Natural killer cell treated with Interleukin-12 subunit alpha and Interleukin-12 subunit beta and Interleukin-15 and Interleukin-18, amount 100 ng/mL, for 72 hours (primary cell): ENCODE data around the gene CLIP1. TPM values are rescaled to one million over a fixed set of nuclear protein-coding genes. Genes with fewer than 3 reads are reported as not detected.

ENCODE experiments used
- ATAC-seq, 2 donors: fragments of 150-1000 bp; cut with Tn5 transposase in 1 of 2; sonication (Bioruptor Pico), chemical (Tn5 transposase) in 1 of 2; 2 replicates each; pipeline ENCODE4 v1.10.0; 2021
- DNase-seq: peaks from one replicate; pipeline ENCODE4 v3.0.0; 2022; ENCODE audit warnings: low spot score
- H3K27ac Mint-ChIP-seq, 2 donors: 1 replicate in 1 of 2; 2 replicates in 1 of 2; pipeline ENCODE4 v1.8.0; 2022; ENCODE audit warnings: mixed read lengths in 2 of 2, mild to moderate bottlenecking in 1 of 2, moderate library complexity in 1 of 2
- H3K27me3 Mint-ChIP-seq, 2 donors: 1 replicate in 1 of 2; 2 replicates in 1 of 2; pipeline ENCODE4 v1.8.0; 2022; ENCODE audit warnings: mixed read lengths in 2 of 2
- H3K36me3 Mint-ChIP-seq: one replicate; pipeline ENCODE4 v1.8.0; 2022; ENCODE audit warnings: mixed read lengths
- H3K4me1 Mint-ChIP-seq, 2 donors: 1 replicate in 1 of 2; 2 replicates in 1 of 2; pipeline ENCODE4 v1.8.0; 2022; ENCODE audit warnings: low read depth in 2 of 2, mixed read lengths in 2 of 2, mild to moderate bottlenecking in 1 of 2
- H3K4me3 Mint-ChIP-seq: one replicate; pipeline ENCODE4 v1.8.0; 2022; ENCODE audit warnings: mixed read lengths
- H3K9me3 Mint-ChIP-seq: 2 replicates; pipeline ENCODE4 v1.8.0; 2022; ENCODE audit warnings: mixed read lengths
- total RNA-seq, 2 donors: library from RNA; stranded (reverse); gene quantifications; one replicate each; pipeline ENCODE4 v1.2.3, GENCODE V29; 2022

The CLIP1 gene
- total RNA-seq, 2 donors from 2014 or later, result 75.4 to 108 TPM

DNA sequence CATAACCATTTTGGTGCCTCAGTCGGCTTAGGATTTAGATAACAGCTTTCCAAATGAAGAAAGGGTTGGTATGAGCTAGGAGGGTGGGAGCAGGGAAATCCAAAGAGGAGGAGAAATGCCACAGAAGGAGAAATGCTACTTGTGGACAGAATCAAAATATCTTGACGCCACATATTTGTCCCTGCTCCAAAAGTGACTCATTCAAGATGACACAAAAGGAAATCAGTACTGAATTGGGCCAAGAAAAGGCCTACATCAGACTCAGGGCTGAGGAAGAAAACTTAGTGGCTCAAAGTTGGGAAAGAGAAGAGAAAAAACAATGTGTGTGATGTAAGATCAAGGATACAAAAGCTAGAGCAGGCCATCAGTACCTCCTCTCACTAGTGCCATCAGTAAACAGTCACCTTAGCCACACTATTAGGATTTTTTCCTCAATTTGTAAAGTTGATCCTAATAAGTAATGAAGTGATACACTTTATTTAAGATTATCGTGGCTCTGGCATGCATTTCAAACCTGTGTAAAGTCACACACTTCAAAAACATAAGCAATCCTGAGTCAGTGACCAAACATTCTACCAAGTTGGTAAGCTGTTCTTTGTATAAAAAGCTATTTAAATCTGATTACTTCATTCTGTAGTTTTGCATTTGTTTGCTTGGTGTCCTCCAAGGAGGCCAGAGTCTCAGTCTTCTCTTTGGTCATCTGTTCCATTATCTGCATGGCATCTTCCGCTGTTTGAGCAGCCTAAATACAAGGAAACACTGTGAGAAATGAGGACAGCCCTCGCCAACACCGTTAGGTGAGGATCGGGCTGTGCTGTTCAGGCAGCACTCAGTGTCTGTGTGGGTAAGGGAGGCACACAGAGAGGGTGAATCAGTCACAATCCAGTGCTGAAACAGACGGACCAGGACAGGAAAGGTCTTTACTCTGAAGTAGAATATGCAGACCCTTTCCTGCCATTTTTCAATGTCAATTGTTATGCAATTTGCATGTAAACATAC is 103.6 kb downstream of the CLIP1 start:
- ATAC-seq, result no peak
- no peak for DNase-seq
- H3K9me3 Mint-ChIP-seq, result no peaks in the 10 kb centered on the region
- no peak overlapping the region for H3K27ac Mint-ChIP-seq
- no peaks in the 10 kb centered on the region for H3K4me1 Mint-ChIP-seq
- H3K27me3 Mint-ChIP-seq, result no peaks in the 10 kb centered on the region
- no peak overlapping the region for H3K4me3 Mint-ChIP-seq
- H3K36me3 Mint-ChIP-seq, result peaks cover 24% of the 10 kb centered on the region

DNA sequence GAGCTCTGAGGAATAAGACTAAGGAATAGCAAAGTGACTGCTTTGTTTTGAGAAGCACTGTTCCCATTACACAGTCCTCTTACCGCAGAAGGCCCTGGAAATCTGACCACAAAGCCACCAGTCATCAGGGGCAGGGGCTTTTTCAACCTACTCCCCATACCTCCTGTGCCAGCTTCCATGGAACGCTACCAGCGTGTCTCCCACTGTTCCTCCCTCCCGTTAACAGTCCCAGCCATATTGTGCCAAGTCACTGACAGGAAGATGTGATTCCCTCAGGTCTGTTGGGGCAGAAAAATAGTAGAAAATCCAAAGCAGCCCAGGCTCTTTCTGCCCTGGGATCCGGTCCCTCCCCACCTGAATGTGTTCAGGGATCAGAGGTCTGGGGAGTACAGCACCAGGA is 109.5 kb downstream of the CLIP1 start:
- ATAC-seq (no peak), DNase-seq (no peak)
- Mint-ChIP-seq H3K9me3 (no peaks in the 10 kb centered on the region), H3K4me1 (no peaks in the 10 kb centered on the region), H3K36me3 (peaks cover 15% of the 10 kb centered on the region), H3K4me3 (no peak overlapping the region), H3K27me3 (no peaks in the 10 kb centered on the region), H3K27ac (no peak overlapping the region)

DNA sequence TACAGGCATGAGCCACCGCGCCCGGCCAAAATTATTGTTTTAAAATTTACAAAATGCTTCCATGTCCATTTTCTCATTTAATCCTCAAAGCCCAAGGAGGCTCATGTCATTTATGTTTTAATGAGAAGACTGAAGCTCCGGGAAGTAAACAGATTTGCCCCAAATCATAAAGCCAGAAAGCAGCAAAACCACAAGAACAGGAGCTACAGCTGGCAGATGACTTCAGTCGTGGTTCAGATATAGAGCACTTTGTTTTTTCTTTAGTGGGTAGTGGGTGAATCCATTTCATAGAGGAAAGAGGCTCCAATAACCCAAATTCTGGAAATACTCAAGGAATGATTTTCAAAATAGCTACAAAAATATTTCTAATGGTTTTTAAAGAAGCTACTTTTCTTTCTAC is 110.8 kb downstream of the CLIP1 start:
- DNase-seq (no peak), ATAC-seq (no peak)
- no peaks in the 10 kb centered on the region for H3K9me3 Mint-ChIP-seq
- H3K27ac Mint-ChIP-seq, result no peak overlapping the region
- H3K4me3 Mint-ChIP-seq, result no peak overlapping the region
- no peaks in the 10 kb centered on the region for H3K27me3 Mint-ChIP-seq
- H3K36me3 Mint-ChIP-seq, result peaks cover 12% of the 10 kb centered on the region
- H3K4me1 Mint-ChIP-seq, result no peaks in the 10 kb centered on the region

DNA sequence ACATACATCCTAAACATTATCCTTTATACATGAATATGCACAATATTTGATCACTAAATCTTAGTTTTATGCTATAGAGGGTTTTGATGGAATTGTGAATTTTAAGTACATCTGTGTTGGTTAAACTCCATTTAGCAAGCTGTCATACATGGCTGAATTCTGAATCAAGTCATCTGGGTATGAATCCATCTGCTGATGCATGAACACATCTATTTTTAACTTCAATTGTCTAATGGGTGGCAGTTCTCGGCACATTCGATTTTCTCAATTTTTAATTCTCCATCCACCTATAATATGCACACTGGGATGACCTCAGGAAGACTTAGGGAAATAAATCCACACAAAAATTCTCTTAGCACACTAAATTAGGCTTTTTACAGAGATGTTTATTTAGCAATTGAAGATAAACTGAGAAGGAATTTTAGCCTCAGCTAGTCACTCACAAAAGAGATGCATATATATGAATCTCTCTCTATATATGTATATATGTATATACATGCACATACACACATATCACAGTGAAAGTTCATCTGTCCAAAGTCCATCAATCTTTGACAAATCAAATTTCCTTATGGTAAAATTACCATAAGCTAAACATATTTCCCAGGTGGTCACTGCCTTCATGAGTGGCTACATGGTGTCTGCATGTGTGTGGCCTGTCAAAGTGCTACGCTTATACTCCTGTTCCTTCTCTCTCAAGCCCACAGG is 111.7 kb downstream of the CLIP1 start:
- H3K9me3 Mint-ChIP-seq, result no peaks in the 10 kb centered on the region
- H3K4me1 Mint-ChIP-seq, result no peaks in the 10 kb centered on the region
- no peak overlapping the region for H3K27ac Mint-ChIP-seq
- H3K27me3 Mint-ChIP-seq, result no peaks in the 10 kb centered on the region
- H3K36me3 Mint-ChIP-seq, result peaks cover 10% of the 10 kb centered on the region
- H3K4me3 Mint-ChIP-seq, result no peak overlapping the region
- ATAC-seq (no peak), DNase-seq (no peak)

DNA sequence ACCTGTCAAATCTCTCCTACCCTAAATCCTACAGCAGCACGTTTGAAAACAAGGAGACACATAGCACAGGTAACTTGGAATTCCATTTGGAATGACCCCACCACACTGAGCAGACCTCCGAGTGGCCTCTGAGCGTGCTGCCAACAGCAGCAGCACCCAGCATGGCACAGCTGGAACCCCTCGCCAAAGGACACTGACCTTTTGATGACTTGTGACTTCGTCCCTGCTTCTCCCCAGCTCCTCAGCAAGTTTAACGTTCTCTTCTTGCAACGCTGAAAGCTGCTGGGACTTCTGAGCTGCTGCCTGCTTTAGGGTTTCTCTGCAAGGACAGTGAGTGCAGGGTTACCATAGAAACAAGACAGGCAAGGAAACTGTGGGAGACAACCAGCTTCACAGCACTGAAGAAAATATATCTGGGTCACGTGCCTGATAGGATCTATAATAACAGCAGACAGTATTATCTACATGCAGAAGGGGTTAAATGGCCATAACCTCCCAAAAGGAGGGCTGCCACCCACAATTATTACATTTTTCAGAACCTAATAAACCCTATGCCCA is 112.8 kb downstream of the CLIP1 start:
- Mint-ChIP-seq H3K9me3 (no peaks in the 10 kb centered on the region), H3K4me3 (no peak overlapping the region), H3K27ac (no peak overlapping the region), H3K36me3 (peaks cover 4% of the 10 kb centered on the region), H3K27me3 (no peaks in the 10 kb centered on the region), H3K4me1 (no peaks in the 10 kb centered on the region)
- DNase-seq (no peak), ATAC-seq (no peak)

DNA sequence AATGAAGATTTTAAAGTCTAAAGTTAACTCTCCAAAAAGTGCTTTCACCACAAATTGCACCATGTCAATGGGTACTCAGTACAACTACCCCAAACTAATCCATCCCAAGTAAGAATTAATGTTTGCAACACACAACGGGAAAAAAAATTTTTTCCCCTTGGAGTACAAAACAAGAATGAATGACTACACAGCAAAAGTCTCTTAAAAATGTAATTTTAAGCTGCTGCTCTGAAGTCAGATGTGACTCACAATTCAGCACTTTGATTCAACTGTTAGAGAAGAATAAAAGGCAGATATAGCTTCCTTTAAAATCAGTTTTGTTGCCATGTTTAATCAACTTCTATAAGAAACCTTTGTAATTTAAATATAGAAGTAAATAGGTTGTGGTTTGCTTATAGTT is 113.7 kb downstream of the CLIP1 start:
- no peak overlapping the region for H3K4me3 Mint-ChIP-seq
- DNase-seq (no peak), ATAC-seq (no peak)
- H3K27ac Mint-ChIP-seq, result peak overlapping the region in 1 of 2 donors; percentile 31
- H3K9me3 Mint-ChIP-seq, result no peaks in the 10 kb centered on the region
- no peaks in the 10 kb centered on the region for H3K27me3 Mint-ChIP-seq
- H3K36me3 Mint-ChIP-seq, result peaks cover 4% of the 10 kb centered on the region
- no peaks in the 10 kb centered on the region for H3K4me1 Mint-ChIP-seq

DNA sequence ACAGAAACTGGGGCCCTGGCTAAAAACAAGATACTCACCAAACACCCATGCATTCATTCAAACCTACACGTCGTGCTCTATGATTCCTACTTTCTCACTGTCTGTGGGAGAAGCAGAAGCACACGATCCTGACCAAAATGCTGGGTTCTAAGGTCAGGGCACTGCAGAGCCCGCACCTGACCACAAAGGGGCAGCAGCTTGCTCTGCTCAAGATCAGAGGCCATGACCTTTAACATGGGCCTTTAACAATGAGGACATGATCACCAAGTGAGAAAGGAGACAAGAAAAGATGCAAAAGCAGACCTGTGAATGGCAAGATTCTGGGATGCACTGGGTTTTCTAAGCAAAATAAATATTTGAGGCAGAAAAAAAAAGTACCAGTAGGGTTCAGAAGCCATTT is 116.1 kb downstream of the CLIP1 start:
- H3K27ac Mint-ChIP-seq, result no peak overlapping the region
- no peaks in the 10 kb centered on the region for H3K4me1 Mint-ChIP-seq
- no peak overlapping the region for H3K4me3 Mint-ChIP-seq
- no peak for ATAC-seq
- H3K27me3 Mint-ChIP-seq, result no peaks in the 10 kb centered on the region
- DNase-seq, result no peak
- H3K9me3 Mint-ChIP-seq, result no peaks in the 10 kb centered on the region
- H3K36me3 Mint-ChIP-seq, result peaks cover 10% of the 10 kb centered on the region

DNA sequence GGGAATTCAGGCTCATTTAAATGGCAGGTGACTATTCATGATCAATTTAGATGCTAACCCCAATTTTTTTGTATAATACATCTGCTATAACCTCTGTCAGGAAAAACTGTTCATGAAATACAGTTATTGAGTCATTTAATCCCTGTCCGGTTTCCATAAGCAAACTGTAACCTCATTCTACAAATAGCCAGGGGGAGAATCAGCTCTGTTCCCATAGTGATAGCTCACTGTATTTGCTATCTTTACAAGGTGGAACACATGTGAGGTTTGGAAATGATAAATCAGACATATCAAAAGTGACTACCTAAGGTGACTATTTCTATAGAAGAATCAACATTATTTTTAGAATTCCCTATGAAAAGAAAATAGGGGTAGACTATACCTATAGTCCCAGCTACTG is 117.5 kb downstream of the CLIP1 start:
- H3K36me3 Mint-ChIP-seq, result peaks cover 10% of the 10 kb centered on the region

DNA sequence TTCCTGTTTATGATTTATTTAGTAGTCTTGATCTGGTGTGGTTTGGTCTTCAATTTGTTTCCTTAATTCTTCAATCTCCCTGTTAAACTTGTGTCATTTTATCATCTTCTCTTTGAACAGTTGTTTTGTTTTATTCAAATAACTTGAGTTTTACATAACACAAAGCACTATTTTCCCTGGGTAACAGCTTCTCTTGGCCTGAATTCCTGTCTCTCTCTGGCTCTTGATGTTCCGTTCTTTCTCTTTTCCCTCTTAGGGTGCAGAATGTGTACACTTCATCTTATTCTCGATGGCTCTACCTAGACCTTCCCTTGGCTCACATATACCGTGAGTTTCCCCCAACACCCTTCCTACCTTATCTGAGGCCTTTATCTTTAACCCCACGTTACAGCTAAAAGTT is 119.4 kb downstream of the CLIP1 start:
- H3K4me1 Mint-ChIP-seq, result no peaks in the 10 kb centered on the region
- H3K4me3 Mint-ChIP-seq, result no peak overlapping the region
- H3K36me3 Mint-ChIP-seq, result peaks cover 5% of the 10 kb centered on the region
- H3K27me3 Mint-ChIP-seq, result no peaks in the 10 kb centered on the region
- H3K9me3 Mint-ChIP-seq, result no peaks in the 10 kb centered on the region
- ATAC-seq, result no peak
- H3K27ac Mint-ChIP-seq, result no peak overlapping the region
- no peak for DNase-seq

More for the DNA sequence above, 117.5 kb downstream of the CLIP1 start:
- DNase-seq (no peak), ATAC-seq (no peak)
- H3K27ac Mint-ChIP-seq, result no peak overlapping the region
- H3K27me3 Mint-ChIP-seq, result no peaks in the 10 kb centered on the region
- H3K9me3 Mint-ChIP-seq, result no peaks in the 10 kb centered on the region
- no peaks in the 10 kb centered on the region for H3K4me1 Mint-ChIP-seq
- H3K4me3 Mint-ChIP-seq, result no peak overlapping the region

DNA sequence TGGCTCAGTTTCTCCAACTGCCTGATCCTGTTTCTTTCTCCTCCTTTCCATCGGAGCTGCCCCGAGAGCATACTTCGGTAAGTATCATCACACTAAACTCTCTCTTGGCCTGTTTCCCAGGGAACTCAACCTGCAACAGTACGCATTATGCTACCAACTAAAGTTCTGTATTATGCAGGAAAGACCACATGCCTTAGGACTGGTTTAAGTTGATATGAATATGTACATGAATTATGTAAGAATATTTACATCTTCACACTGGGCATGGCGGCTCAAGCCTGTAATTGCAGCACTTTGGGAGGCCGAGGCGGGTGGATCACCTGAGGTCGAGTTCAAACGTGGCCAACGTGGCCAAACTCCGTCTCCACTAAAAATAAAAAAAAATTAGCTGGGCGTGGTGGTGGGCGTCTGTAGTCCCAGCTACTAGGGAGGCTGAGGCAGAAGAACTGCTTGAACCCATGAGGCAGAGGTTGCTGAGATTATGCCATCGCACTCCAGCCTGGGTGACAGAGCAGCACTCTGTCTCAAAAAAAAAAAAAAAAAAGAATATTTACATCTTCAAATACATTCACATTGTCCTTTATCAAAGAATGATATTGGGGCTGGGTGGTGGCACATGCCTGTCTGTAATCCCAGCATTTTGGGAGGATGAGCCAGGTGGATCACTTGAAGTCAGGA is 124.3 kb downstream of the CLIP1 start:
- ATAC-seq, result no peak
- H3K27me3 Mint-ChIP-seq, result no peaks in the 10 kb centered on the region
- peaks cover 15% of the 10 kb centered on the region for H3K36me3 Mint-ChIP-seq
- peaks cover 0 to under 1% of the 10 kb centered on the region in 2 donors for H3K4me1 Mint-ChIP-seq
- no peak overlapping the region for H3K27ac Mint-ChIP-seq
- no peak for DNase-seq
- H3K9me3 Mint-ChIP-seq, result no peaks in the 10 kb centered on the region
- H3K4me3 Mint-ChIP-seq, result no peak overlapping the region

DNA sequence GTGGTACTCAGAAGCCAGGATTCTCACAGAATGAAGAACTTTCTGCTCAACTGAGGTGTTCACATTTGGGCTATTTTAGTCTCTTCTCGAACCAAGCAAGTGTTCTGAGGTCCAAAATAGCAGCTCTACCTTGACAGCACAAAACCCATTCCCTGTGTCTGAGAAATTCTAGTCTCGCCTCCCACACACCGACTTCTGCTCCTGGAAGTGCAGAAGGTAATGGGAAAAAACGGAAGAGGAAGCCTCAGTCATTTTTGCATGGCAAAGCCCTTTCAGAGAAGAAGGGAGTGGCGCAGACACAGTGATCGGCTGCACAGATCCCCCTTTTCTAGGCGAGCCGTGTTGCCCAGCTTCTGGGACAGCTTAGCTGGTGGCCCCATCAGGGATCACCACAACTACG is 125.0 kb downstream of the CLIP1 start:
- Mint-ChIP-seq H3K4me1 (peaks cover 0 to 6% of the 10 kb centered on the region in 2 donors), H3K27me3 (no peaks in the 10 kb centered on the region), H3K27ac (no peak overlapping the region), H3K36me3 (peaks cover 12% of the 10 kb centered on the region), H3K4me3 (no peak overlapping the region), H3K9me3 (no peaks in the 10 kb centered on the region)
- ATAC-seq (no peak), DNase-seq (no peak)

DNA sequence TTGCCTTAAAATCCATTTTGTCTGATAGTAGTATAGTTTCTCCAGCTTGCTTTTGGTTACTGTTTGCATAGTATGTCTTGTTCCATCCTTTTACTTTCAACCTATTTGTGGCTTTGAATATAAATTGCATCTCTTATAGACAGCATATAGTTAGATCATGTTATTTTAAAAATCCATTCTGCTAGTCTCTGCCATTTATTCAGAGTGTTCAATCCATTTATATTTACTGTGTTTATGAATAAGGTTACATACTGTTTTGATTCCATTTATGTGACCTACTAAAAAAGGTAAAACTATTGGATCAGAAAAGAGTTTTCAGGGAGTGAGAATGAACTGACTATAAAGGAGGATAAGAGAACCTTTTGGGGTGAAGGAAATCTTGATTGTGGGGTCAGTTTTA is 126.6 kb downstream of the CLIP1 start:
- peaks cover 0 to 6% of the 10 kb centered on the region in 2 donors for H3K4me1 Mint-ChIP-seq
- H3K36me3 Mint-ChIP-seq, result peaks cover 12% of the 10 kb centered on the region
- no peaks in the 10 kb centered on the region for H3K9me3 Mint-ChIP-seq
- DNase-seq, result no peak
- H3K27ac Mint-ChIP-seq, result no peak overlapping the region
- H3K27me3 Mint-ChIP-seq, result no peaks in the 10 kb centered on the region
- no peak overlapping the region for H3K4me3 Mint-ChIP-seq
- ATAC-seq, result no peak

DNA sequence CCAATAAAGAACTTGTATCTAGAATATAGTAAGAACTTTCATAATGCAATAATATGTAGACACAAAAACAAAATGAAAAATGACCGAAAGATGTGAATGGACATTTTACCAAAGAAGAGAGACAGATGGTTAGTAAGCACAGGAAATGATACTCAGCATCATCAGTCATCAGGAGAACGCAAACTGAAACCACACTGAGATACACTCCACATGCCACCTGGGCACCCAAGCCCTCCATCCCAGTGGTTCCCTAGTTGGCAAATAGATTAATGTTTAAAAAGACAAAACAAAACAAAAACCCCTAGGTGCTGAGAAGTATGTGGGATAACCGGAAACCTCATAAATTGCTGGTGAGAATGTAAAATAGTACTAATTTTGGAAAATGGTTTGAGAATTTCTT is 129.4 kb downstream of the CLIP1 start:
- DNase-seq, result no peak
- H3K36me3 Mint-ChIP-seq, result peaks cover 12% of the 10 kb centered on the region
- ATAC-seq, result no peak
- H3K27me3 Mint-ChIP-seq, result no peaks in the 10 kb centered on the region
- no peaks in the 10 kb centered on the region for H3K9me3 Mint-ChIP-seq
- H3K4me1 Mint-ChIP-seq, result peaks cover 3 to 6% of the 10 kb centered on the region in 2 donors
- no peak overlapping the region for H3K4me3 Mint-ChIP-seq
- H3K27ac Mint-ChIP-seq, result no peak overlapping the region
